Parathyroid adenoma (tissue), 2 donors: ENCODE measurements around the gene TBL1XR1.
A peak's percentile ranks its signal among the peaks of the same experiment; 100 is the strongest.

Experiments
- H2AFZ ChIP-seq: fragments of 300-600 bp; sonication (generic); one replicate; pipeline ENCODE4 v1.7.0; 2017; ENCODE audit warnings: antibody characterized with exemption, mild to moderate bottlenecking
- H3K27ac ChIP-seq: fragments of 300-600 bp; sonication (generic); one replicate; pipeline ENCODE4 v1.7.0; 2017
- H3K27me3 ChIP-seq: fragments of 300-600 bp; sonication (generic); one replicate; pipeline ENCODE4 v1.7.0; 2017; ENCODE audit warnings: low read length; ENCODE audit not compliant: control insufficient read depth, insufficient read depth
- H3K36me3 ChIP-seq: fragments of 300-600 bp; sonication (generic); one replicate; pipeline ENCODE4 v1.7.0; 2017; ENCODE audit warnings: low read length; ENCODE audit not compliant: control insufficient read depth, insufficient read depth
- H3K4me1 ChIP-seq: fragments of 300-600 bp; sonication (generic); one replicate; pipeline ENCODE4 v1.7.0; 2017; ENCODE audit warnings: control low read depth
- H3K4me2 ChIP-seq: fragments of 300-600 bp; sonication (generic); one replicate; pipeline ENCODE4 v1.7.0; 2017; ENCODE audit warnings: low read length
- H3K4me3 ChIP-seq: fragments of 300-600 bp; sonication (generic); one replicate; pipeline ENCODE4 v1.7.0; 2017; ENCODE audit warnings: low read depth, low read length
- H3K79me2 ChIP-seq: fragments of 300-600 bp; sonication (generic); one replicate; pipeline ENCODE4 v1.7.0; 2017; ENCODE audit warnings: control low read depth
- H3K9ac ChIP-seq: fragments of 300-600 bp; sonication (generic); one replicate; pipeline ENCODE4 v1.7.0; 2017; ENCODE audit warnings: mild to moderate bottlenecking
- H3K9me3 ChIP-seq: fragments of 300-600 bp; sonication (generic); one replicate; pipeline ENCODE4 v1.7.0; 2017; ENCODE audit warnings: low read length; ENCODE audit not compliant: control insufficient read depth
- TF ChIP-seq, protein P1 (sequence below): fragments of 300-600 bp; sonication (generic); IDR thresholded peaks from one replicate; pipeline ENCODE4 v1.7.0; 2017; ENCODE audit warnings: antibody characterized with exemption, mild to moderate bottlenecking
- donor health status: primary hyperparathyroidism.

Gene TBL1XR1

DNA sequence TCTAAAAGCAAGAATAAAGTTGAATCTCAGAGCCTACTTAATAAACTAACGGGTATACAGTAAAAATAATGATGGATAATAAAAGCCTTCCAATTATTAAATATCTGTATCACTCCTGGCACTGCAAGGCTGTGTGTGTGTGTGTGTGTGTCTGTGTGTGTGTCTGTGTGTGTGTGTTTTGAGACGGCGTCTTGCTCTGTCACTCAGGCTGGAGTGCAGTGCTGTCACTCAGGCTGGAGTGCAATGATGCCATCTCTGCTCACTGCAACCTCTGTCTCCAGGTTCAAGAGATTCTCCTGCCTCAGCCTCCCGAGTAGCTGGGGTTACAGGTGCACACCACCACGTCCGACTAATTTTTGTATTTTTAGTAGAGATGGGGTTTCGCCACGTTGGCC, 62.5 kb downstream of the TBL1XR1 start:
- TF ChIP-seq, protein P1, sequence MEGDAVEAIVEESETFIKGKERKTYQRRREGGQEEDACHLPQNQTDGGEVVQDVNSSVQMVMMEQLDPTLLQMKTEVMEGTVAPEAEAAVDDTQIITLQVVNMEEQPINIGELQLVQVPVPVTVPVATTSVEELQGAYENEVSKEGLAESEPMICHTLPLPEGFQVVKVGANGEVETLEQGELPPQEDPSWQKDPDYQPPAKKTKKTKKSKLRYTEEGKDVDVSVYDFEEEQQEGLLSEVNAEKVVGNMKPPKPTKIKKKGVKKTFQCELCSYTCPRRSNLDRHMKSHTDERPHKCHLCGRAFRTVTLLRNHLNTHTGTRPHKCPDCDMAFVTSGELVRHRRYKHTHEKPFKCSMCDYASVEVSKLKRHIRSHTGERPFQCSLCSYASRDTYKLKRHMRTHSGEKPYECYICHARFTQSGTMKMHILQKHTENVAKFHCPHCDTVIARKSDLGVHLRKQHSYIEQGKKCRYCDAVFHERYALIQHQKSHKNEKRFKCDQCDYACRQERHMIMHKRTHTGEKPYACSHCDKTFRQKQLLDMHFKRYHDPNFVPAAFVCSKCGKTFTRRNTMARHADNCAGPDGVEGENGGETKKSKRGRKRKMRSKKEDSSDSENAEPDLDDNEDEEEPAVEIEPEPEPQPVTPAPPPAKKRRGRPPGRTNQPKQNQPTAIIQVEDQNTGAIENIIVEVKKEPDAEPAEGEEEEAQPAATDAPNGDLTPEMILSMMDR, result no peak
- Histone ChIP-seq H3K4me3 (no peak overlapping the region), H3K4me2 (no peak overlapping the region), H3K36me3 (no peaks in the 10 kb centered on the region), H3K79me2 (peaks cover 75% of the 10 kb centered on the region), H3K27ac (no peak overlapping the region), H3K9me3 (no peaks in the 10 kb centered on the region), H3K4me1 (no peaks in the 10 kb centered on the region), H3K27me3 (no peaks in the 10 kb centered on the region), H2AFZ (no peak overlapping the region), H3K9ac (no peak overlapping the region)

DNA sequence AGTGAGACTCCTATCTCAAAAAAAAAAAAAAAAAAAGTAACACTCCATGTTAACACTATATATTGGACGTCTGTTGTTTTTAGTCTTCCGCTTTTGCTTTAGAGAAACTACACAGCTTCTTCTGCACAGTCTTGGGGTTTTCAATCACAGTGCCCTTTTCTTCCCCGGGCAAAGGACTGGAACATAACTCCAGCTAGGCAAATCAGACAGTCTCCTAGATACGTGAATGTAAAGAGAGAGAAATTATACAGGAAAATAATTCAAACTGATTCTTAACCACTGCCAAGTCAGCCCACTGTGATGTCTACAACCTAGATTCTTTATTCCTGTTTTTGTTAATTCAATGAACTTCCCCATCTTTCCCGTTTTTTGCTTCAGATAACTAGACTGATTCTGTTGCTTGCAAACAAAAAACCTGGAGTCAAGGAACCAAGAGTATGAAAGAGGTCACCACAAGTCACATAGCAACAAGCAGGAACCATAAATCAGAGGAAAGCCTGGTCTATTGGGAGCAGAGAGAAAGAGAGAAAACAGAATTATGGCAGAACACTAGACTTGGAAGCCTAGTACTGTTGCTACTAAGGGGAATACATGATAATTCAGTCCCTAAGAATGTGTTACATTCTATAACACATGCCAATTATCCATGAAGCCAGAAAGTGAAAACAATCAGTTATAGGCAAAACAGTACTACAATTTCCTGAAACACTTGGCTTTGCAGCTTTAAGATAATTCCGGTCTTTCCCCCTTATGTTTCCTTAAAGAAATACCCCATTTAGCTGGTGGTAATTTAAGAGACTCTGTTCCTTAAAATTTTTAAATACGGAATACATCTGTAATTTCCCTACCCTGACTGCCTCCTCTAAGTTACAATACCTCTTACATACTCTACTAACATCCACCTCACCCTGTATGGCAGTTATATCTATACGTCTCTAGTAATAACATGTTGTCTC, 63.1 kb downstream of the TBL1XR1 start:
- H3K9ac ChIP-seq, result no peak overlapping the region
- H3K9me3 ChIP-seq, result no peaks in the 10 kb centered on the region
- H3K27me3 ChIP-seq, result no peaks in the 10 kb centered on the region
- H3K4me1 ChIP-seq, result no peaks in the 10 kb centered on the region
- no peak overlapping the region for H3K4me2 ChIP-seq
- no peaks in the 10 kb centered on the region for H3K36me3 ChIP-seq
- no peak overlapping the region for H3K4me3 ChIP-seq
- H2AFZ ChIP-seq, result no peak overlapping the region
- TF ChIP-seq, protein P1, result no peak
- peaks cover 72% of the 10 kb centered on the region for H3K79me2 ChIP-seq
- H3K27ac ChIP-seq, result no peak overlapping the region

DNA sequence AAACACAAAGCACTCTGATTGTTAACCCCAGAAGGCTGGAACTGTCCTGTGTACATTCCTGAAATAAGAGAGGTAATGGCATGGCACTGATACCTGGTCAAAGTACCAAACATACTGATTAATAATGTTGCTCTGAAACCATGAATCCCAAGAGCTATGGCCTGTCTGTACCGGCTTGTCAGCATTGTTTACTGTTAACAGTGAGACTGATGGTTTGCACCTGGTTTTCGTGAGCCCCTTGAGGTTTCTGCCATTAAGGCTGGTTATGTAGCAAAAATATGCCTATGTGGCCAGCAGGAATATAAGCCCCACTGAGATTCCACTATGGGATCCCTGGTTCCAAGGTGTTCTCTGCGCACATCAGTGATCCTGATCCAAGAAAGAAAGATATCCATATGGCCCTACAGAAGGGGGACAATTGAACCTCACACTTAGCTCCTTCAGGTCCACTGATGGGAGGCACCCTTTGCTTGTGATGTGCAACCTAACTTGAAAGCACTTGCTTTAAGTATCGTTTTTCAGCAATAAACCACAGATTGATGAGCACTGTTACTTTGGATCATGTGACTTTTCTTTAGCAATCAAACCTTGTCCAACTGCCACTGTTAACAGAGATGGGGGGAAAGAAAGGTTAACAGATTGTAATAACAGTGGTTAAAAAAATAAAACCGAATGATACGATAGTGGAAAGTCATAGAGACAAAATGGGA, 65.2 kb downstream of the TBL1XR1 start:
- Histone ChIP-seq H3K27ac (no peak overlapping the region), H2AFZ (no peak overlapping the region), H3K9me3 (no peaks in the 10 kb centered on the region), H3K36me3 (no peaks in the 10 kb centered on the region), H3K4me1 (no peaks in the 10 kb centered on the region), H3K79me2 (peaks cover 71% of the 10 kb centered on the region), H3K4me2 (no peak overlapping the region), H3K9ac (no peak overlapping the region), H3K27me3 (no peaks in the 10 kb centered on the region), H3K4me3 (no peak overlapping the region)
- TF ChIP-seq, protein P1, result no peak

DNA sequence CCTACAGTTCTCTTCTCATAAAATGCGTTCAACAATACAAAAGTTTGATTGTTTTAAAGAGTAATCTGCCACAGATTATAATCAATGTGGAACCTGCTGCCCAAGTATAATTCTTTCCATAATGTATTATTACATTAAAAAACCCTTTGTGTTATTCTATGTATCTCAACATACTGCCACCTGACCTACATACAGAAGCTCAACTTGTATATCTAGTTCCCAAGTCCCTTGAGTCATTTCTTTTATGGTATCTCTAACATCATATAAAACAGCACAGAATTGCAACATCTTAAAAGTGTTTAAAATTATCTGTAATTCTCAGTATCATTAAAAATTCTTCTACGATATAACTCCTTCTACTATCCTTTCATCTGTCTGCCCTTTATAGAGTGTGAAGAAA, 70.3 kb downstream of the TBL1XR1 start:
- Histone ChIP-seq H3K79me2 (peaks cover 49% of the 10 kb centered on the region), H3K27me3 (no peaks in the 10 kb centered on the region), H3K27ac (no peak overlapping the region), H3K9me3 (no peaks in the 10 kb centered on the region), H3K4me2 (peak overlapping the region; percentile 8), H3K9ac (no peak overlapping the region), H3K36me3 (no peaks in the 10 kb centered on the region), H3K4me3 (no peak overlapping the region), H2AFZ (no peak overlapping the region), H3K4me1 (peaks cover 3% of the 10 kb centered on the region)
- TF ChIP-seq, protein P1, result no peak
